Activated CD8-positive, alpha-beta T cell treated with anti-CD3 and anti-CD28 coated beads, Interleukin-2, amount 10 ng/mL, durations not matched to agents 7 days and 5 days (primary cell): ENCODE measurements around the gene EPHB1. TPM values are rescaled to one million over a fixed set of nuclear protein-coding genes. Genes with fewer than 3 reads are reported as not detected.

ENCODE experiments used
- ATAC-seq: fragments of 150-1000 bp; cut with Tn5 transposase; one replicate; pipeline ENCODE4 v1.10.0; 2021; ENCODE audit warnings: moderate library complexity
- CTCF ChIA-PET: fragments of 350-600 bp; sonication (Branson Sonifier 250); formaldehyde crosslinking; loops from one replicate; lab custom pipeline; 2021; ENCODE audit warnings: antibody characterized with exemption; lab: Charles Lee
- POLR2A ChIA-PET: fragments of 350-600 bp; sonication (Branson Sonifier 250); formaldehyde crosslinking; loops from one replicate; lab custom pipeline; 2021; ENCODE audit warnings: antibody characterized with exemption; lab: Charles Lee
- DNase-seq: peaks from one replicate; pipeline ENCODE4 v3.0.0-alpha.2; 2020
- H3K27ac Mint-ChIP-seq: one replicate; pipeline ENCODE4 v1.8.0; 2021; ENCODE audit warnings: mild to moderate bottlenecking, mixed read lengths
- H3K27me3 Mint-ChIP-seq: one replicate; pipeline ENCODE4 v1.8.0; 2021; ENCODE audit warnings: low read depth, mixed read lengths
- H3K36me3 Mint-ChIP-seq: one replicate; pipeline ENCODE4 v1.8.0; 2021; ENCODE audit warnings: low read depth, mixed read lengths
- H3K4me1 Mint-ChIP-seq: one replicate; pipeline ENCODE4 v1.8.0; 2021; ENCODE audit warnings: low read depth, mixed read lengths
- H3K4me3 Mint-ChIP-seq: one replicate; pipeline ENCODE4 v1.8.0; 2021; ENCODE audit warnings: mild to moderate bottlenecking, mixed read lengths
- H3K9me3 Mint-ChIP-seq: one replicate; pipeline ENCODE4 v1.8.0; 2022; ENCODE audit warnings: mixed read lengths; ENCODE audit not compliant: insufficient read depth
- total RNA-seq, 2 experiments: library from RNA; stranded (reverse); gene quantifications; one replicate each; pipeline ENCODE4 v1.2.3, GENCODE V29; 2021

EPHB1 gene
- total RNA-seq, 2 experiments from 2014 or later: 1.1 to 1.4 TPM

DNA sequence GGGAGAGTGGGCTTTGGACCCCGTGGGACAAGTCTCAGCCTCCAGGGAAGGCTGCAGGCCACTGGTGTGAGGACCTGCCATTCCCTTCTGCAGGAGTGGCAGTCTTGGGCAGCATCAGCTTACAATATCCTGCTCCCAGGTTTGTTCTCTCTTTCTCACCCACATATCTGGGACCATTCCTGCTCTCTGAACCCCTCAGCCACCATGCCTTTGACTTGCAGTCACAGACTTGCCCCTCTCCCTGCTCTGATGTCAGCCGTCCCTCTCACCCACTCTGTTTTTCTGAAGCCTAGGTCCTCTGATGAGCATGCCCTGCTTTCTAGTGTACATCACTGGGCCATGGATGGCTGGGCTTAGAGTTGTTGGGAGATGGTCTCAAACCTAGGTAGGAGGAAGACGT is 282.1 kb downstream of the EPHB1 start:
- ChIA-PET CTCF (no interaction called here), POLR2A (no interaction called here)
- ATAC-seq: no peak
- Mint-ChIP-seq H3K27ac (no peak overlapping the region), H3K36me3 (no peaks in the 10 kb centered on the region), H3K27me3 (no peaks in the 10 kb centered on the region), H3K9me3 (no peaks in the 10 kb centered on the region), H3K4me3 (no peak overlapping the region), H3K4me1 (no peaks in the 10 kb centered on the region)
- DNase-seq: no peak

DNA sequence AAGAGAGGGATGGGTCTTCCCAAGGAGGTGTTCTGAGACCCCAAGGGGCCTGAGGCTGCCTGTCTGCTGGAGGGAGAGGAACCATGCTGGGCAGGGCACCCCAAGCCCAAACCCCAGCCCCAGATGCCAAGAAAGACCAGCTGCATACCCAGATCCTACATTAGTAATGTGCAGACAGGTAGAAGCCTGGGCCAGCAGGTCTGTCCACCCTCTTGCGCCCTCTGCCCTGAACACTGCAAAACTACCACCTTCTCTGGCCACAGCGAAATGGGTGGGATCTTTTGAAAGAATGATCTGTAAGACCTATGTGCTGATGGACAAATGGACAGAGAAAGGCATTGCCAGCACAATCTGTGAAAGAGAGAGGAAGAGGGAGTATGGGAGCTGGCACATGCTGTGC is 283.2 kb downstream of the EPHB1 start:
- Mint-ChIP-seq H3K36me3 (no peaks in the 10 kb centered on the region), H3K9me3 (no peaks in the 10 kb centered on the region), H3K4me3 (no peak overlapping the region), H3K27me3 (no peaks in the 10 kb centered on the region), H3K4me1 (no peaks in the 10 kb centered on the region), H3K27ac (no peak overlapping the region)
- DNase-seq (no peak), ATAC-seq (no peak)
- ChIA-PET CTCF (no interaction called here), POLR2A (no interaction called here)

DNA sequence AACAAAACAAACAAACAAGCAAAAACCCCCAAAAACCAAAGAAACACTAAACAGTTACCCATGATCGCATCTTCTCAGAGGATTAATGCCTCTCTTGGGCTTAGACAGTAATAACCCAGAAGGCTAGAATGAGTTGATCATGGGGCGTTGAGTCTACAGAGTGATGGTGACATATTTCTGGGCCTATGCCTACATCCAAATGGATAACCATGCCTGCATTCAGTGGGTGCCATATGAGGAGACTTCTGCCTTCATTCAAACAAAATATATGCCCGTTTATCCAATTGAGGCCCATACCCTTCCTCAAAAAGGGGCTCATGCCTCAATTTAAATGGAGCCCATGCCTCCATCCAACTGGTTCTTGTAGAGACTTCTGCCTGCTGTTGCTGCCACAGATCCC is 284.0 kb downstream of the EPHB1 start:
- DNase-seq (no peak), ATAC-seq (no peak)
- Mint-ChIP-seq H3K36me3 (no peaks in the 10 kb centered on the region), H3K4me3 (no peak overlapping the region), H3K4me1 (no peaks in the 10 kb centered on the region), H3K27me3 (no peaks in the 10 kb centered on the region), H3K9me3 (no peaks in the 10 kb centered on the region), H3K27ac (no peak overlapping the region)
- CTCF ChIA-PET: no interaction called here
- POLR2A ChIA-PET: no interaction called here

DNA sequence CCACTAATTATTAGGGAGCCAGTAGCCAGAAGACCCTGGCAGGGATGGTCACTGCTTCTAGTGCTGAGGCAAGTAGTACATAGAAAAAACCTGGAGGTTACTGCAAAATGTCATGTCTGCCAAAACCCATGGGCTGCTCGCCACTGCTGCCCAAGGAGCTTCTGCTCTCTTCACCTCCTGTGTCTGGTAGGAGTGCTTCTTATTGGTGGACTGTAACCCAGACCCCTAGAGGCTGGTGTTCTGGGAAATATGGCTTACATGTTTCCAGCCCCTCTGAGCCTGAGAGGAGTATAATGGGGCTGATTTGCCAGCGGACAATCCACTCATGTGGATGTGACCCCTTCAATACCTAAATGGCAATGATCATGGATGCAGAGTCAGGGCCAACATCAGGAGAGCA is 286.4 kb downstream of the EPHB1 start:
- no peak overlapping the region for H3K4me3 Mint-ChIP-seq
- POLR2A ChIA-PET: no interaction called here
- CTCF ChIA-PET: no interaction called here
- DNase-seq (no peak), ATAC-seq (no peak)
- no peaks in the 10 kb centered on the region for H3K4me1 Mint-ChIP-seq
- no peaks in the 10 kb centered on the region for H3K9me3 Mint-ChIP-seq
- H3K27ac Mint-ChIP-seq: no peak overlapping the region
- H3K27me3 Mint-ChIP-seq: no peaks in the 10 kb centered on the region
- H3K36me3 Mint-ChIP-seq: no peaks in the 10 kb centered on the region

DNA sequence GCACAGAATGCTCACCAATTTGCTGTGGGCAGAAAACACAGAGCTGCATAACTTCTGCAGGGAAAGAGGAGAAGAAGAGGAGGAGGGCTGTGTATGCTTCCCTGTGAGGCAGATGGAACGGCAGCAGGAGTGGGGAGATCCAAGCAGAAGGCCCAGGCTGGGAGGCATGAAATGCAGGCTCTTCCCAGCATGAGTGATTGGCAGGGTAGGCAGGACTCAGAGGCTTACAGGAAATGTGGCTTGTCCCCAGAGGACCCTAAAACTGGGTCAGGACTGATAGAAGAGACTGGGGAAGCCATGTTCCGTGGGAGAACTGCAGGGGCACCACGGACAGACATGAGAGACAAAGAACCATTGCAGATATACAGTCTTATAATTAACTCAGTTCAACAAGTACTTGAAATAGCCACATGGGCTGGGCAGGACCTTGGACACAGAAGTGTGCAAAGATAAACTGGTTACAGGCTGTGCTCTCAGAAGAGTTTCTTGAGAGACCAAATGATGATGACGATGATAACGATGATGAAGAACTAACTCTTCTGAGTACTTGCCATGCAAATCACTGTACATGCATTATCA is 286.9 kb downstream of the EPHB1 start:
- Mint-ChIP-seq H3K27me3 (no peaks in the 10 kb centered on the region), H3K27ac (no peak overlapping the region), H3K4me1 (no peaks in the 10 kb centered on the region), H3K9me3 (no peaks in the 10 kb centered on the region), H3K4me3 (no peak overlapping the region), H3K36me3 (no peaks in the 10 kb centered on the region)
- POLR2A ChIA-PET: no interaction called here
- DNase-seq (no peak), ATAC-seq (no peak)
- CTCF ChIA-PET: no interaction called here

DNA sequence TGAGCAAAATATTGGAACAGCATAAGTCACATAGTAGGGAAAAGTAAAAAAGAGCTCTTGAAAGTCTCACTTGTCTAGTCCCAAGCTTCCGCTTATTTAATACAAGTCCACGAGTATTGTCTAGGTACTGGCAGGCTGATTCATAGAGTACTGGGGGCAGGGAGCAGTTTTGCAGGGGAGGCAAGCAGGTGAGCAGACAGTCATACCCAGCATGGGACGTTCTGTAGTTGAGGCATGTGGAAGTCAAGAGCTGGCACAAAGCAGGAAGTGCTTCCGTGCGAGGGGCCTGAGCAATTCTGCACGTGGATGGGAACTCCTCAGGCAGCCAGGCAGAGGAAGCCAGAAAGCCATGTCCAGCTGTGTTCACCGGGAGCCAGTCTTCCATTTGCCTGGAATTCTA is 287.6 kb downstream of the EPHB1 start:
- DNase-seq (no peak), ATAC-seq (no peak)
- no peaks in the 10 kb centered on the region for H3K27me3 Mint-ChIP-seq
- no peaks in the 10 kb centered on the region for H3K36me3 Mint-ChIP-seq
- no peaks in the 10 kb centered on the region for H3K4me1 Mint-ChIP-seq
- H3K4me3 Mint-ChIP-seq: no peak overlapping the region
- CTCF ChIA-PET: no interaction called here
- no peaks in the 10 kb centered on the region for H3K9me3 Mint-ChIP-seq
- POLR2A ChIA-PET: no interaction called here
- H3K27ac Mint-ChIP-seq: no peak overlapping the region

DNA sequence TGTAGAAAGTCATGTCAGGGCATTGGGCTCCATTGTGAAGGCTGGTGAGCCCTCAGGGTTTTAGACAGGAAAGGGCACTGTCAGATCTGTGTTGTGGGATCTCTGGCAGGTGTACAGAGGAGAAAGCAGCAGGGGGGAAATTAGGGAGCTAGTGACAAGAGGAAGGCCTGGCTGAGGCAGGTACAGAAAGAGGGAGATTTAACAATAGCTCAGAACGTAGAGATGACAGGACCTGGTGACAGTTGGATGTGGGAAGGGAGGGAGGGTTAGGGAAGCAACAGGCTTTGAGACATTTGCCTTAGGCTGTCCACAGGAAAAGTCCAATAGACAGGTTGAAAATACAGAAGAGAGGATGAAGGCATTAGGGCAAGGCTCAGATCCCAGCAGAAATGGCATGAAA is 288.1 kb downstream of the EPHB1 start:
- H3K9me3 Mint-ChIP-seq: no peaks in the 10 kb centered on the region
- no peaks in the 10 kb centered on the region for H3K27me3 Mint-ChIP-seq
- CTCF ChIA-PET: no interaction called here
- DNase-seq: no peak
- H3K4me1 Mint-ChIP-seq: no peaks in the 10 kb centered on the region
- POLR2A ChIA-PET: no interaction called here
- no peak for ATAC-seq
- no peak overlapping the region for H3K4me3 Mint-ChIP-seq
- no peaks in the 10 kb centered on the region for H3K36me3 Mint-ChIP-seq
- no peak overlapping the region for H3K27ac Mint-ChIP-seq

DNA sequence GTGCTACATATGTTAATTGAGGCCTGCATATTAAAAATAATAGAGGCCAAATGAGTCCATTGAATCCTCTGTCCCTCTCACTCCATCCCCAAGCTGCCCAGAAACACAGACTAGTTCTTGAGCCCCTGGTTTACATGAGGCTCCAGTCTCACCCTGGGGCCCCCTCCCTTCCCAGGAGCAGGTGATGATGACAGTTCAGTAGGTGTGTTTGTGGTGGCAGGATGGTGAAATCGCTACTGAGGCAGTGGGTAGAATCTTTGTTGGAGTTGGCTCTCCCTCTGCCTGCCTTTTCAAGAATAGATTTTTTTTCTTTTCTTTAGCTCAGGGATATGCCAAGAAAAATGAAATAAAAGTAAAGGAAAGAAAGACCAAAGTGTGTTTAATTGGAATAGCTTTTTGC is 288.7 kb downstream of the EPHB1 start:
- CTCF ChIA-PET: no interaction called here
- POLR2A ChIA-PET: no interaction called here

DNA sequence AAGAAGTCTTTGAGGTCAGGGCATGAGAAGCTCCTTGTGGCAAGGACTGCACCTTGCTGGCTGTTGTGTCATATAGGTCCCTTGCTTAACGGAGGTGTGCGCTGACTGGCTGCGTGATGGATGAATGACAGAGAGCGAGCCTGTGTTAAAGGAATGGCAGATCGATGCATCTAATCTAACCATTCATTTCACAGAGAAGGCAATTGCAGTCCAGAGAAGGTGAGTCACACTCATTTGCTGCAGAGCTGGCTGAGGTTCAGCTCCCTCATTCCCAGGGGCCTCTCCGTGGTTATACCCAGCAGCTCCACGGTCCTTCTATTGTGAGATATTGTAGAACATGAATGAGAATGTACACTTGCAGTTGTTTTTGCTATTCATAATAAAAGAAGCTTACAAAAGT is 289.3 kb downstream of the EPHB1 start:
- no peaks in the 10 kb centered on the region for H3K4me1 Mint-ChIP-seq
- H3K36me3 Mint-ChIP-seq: no peaks in the 10 kb centered on the region
- ATAC-seq (no peak), DNase-seq (no peak)
- H3K4me3 Mint-ChIP-seq: no peak overlapping the region
- POLR2A ChIA-PET: no interaction called here
- H3K27me3 Mint-ChIP-seq: no peaks in the 10 kb centered on the region
- CTCF ChIA-PET: no interaction called here
- no peak overlapping the region for H3K27ac Mint-ChIP-seq
- no peaks in the 10 kb centered on the region for H3K9me3 Mint-ChIP-seq

More for the DNA sequence above, 288.7 kb downstream of the EPHB1 start:
- no peaks in the 10 kb centered on the region for H3K36me3 Mint-ChIP-seq
- H3K27ac Mint-ChIP-seq: no peak overlapping the region
- H3K4me1 Mint-ChIP-seq: no peaks in the 10 kb centered on the region
- H3K4me3 Mint-ChIP-seq: no peak overlapping the region
- no peak for DNase-seq
- H3K9me3 Mint-ChIP-seq: no peaks in the 10 kb centered on the region
- ATAC-seq: no peak
- H3K27me3 Mint-ChIP-seq: no peaks in the 10 kb centered on the region

DNA sequence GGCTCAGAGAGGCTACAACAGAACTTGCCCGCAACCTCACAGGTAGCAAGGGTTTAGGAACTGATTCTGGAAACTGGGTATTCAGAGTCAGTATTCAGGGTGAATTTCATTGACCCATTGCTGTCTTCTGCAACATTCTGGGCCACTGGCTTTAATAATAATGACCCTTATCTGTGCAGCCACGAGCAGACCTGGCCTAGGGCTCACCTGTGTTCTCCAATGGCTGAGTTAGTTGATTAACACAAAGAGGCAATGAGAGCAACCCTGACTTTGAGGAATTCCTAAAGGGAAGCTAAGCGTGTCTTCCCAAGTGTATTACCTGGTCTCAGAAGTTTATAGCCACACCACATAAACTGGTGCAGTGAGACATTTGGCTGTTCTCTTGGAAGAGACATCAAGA is 289.9 kb downstream of the EPHB1 start:
- DNase-seq (no peak), ATAC-seq (no peak)
- ChIA-PET CTCF (no interaction called here), POLR2A (no interaction called here)
- Mint-ChIP-seq H3K27ac (no peak overlapping the region), H3K9me3 (no peaks in the 10 kb centered on the region), H3K4me3 (no peak overlapping the region), H3K27me3 (no peaks in the 10 kb centered on the region), H3K36me3 (no peaks in the 10 kb centered on the region), H3K4me1 (no peaks in the 10 kb centered on the region)

DNA sequence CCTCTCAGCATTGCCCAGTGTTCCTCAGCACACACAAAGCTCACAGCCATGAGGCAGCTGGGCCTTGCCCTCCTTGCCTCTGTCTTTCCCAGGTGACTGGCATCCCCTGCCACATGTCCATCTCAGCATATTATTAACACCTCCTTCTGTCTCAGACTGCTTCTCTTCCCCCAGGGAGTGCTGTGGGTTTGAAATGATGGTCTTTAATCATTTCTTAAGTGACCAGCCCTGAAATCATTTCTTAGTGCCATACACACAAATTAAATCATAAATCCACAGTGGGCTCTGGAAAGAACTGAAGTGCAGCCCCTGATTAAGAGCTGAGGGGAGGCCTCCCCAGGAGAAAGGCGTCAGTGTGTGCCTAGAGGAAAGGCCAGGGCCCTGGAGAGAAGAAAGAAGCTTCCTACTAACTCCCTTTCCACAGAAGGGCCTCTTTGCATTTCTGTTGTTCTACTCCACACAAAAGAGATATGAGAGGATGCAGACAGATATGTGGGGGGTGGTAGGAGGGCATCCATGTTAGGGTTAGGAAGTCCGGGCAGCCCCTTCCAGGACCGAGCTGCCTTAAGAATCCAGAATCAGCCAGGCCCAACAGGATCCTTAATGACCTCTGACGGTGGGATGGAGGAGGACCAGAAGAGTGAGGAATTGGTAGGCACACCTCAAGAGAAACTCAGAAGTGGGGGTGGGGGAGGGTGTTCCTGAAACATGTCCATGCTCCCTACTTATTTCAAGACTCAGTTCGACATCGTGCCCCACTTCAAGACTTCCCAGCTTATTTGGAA is 290.8 kb downstream of the EPHB1 start:
- Mint-ChIP-seq H3K4me3 (no peak overlapping the region), H3K4me1 (no peaks in the 10 kb centered on the region), H3K27me3 (no peaks in the 10 kb centered on the region), H3K36me3 (no peaks in the 10 kb centered on the region), H3K9me3 (no peaks in the 10 kb centered on the region), H3K27ac (no peak overlapping the region)
- no peak for DNase-seq
- ATAC-seq: no peak
- ChIA-PET CTCF (no interaction called here), POLR2A (no interaction called here)

DNA sequence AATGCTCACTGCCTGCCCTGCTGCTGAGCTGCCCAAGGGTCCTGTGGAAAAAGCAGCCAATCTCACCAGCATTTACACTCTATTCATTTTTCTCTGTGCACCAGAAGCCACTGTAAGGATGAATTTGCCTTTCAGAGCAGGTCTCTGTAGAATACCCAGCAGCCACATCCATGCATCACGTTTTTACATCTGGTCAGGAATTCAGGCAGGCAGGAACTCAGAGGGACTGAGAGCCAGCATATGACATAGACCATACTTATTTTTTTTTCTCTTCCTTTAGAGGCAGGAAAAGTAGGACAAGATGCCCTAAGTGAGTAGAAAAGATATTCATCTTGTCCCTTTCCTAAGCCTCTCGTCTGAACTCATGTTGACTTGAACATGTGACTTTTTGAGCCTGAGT is 292.7 kb downstream of the EPHB1 start:
- no peaks in the 10 kb centered on the region for H3K36me3 Mint-ChIP-seq
- H3K4me3 Mint-ChIP-seq: no peak overlapping the region
- no peak for ATAC-seq
- H3K9me3 Mint-ChIP-seq: no peaks in the 10 kb centered on the region
- DNase-seq: no peak
- H3K27ac Mint-ChIP-seq: no peak overlapping the region
- ChIA-PET POLR2A (no interaction called here), CTCF (no interaction called here)
- no peaks in the 10 kb centered on the region for H3K4me1 Mint-ChIP-seq
- H3K27me3 Mint-ChIP-seq: no peaks in the 10 kb centered on the region

DNA sequence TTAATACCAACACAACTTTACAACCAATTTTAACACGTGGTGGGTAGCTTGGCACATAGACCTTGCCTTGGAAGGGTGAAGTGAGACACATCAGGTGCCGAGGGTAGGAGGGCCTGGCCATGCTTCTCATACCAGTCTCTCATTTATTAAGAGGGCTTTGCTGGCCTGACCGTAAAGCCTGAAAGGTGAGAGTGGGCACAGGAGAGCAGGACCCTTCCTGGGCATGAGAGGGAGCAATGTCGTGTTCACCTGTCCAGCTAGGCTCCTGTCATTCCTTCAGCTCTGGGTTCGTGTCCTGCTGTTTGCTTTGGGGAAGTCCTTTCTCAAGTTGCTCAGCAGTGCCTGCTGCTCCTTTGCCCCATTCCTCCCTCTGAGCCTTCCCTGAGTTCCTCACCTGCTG is 294.4 kb downstream of the EPHB1 start:
- CTCF ChIA-PET: no interaction called here
- H3K4me1 Mint-ChIP-seq: no peaks in the 10 kb centered on the region
- no peak for ATAC-seq

More for the DNA sequence above, 294.4 kb downstream of the EPHB1 start:
- H3K27ac Mint-ChIP-seq: no peak overlapping the region
- H3K27me3 Mint-ChIP-seq: no peaks in the 10 kb centered on the region
- H3K36me3 Mint-ChIP-seq: no peaks in the 10 kb centered on the region
- POLR2A ChIA-PET: no interaction called here
- H3K4me3 Mint-ChIP-seq: no peak overlapping the region
- H3K9me3 Mint-ChIP-seq: no peaks in the 10 kb centered on the region
- no peak for DNase-seq
